HCT116 (cell line): ENCODE data around the gene ITPR1. TPM values are rescaled to one million over a fixed set of nuclear protein-coding genes. Genes with fewer than 3 reads are reported as not detected.

Experiments used
- ATAC-seq: fragments of 200-7000 bp; cut with Tn5 transposase; 2 replicates; pipeline ENCODE4 v1.9.1; 2020; ENCODE audit warnings: mild to moderate bottlenecking, moderate library complexity
- BruUV-seq: library from RNA; stranded (reverse); fragments of 400-500 nt; replicated peaks from 2 replicates; lab custom pipeline; 2021; lab: Mats Ljungman, UMichigan
- CTCF ChIA-PET: fragments of 300-600 bp; sonication (Branson Sonifier 250); formaldehyde crosslinking; loops from one replicate; lab custom pipeline; 2021; ENCODE audit warnings: antibody characterized with exemption; lab: Charles Lee
- POLR2A ChIA-PET: fragments of 300-600, 350-600 bp; sonication (Branson Sonifier 250); formaldehyde crosslinking; loops from one replicate; lab custom pipeline; 2021; ENCODE audit warnings: antibody characterized with exemption; lab: Charles Lee
- RAD21 ChIA-PET, 2 experiments: fragments of 300-600 bp; sonication (Branson Sonifier 250); formaldehyde crosslinking; loops; one replicate each; lab custom pipeline; 2023; ENCODE audit warnings: low total read pairs in 2 of 2; ENCODE audit not compliant: uncharacterized antibody in 2 of 2, unreplicated experiment in 2 of 2, low non-redundant PET in 1 of 2; lab: Charles Lee
- DNase-seq: peaks from one replicate; pipeline ENCODE4 v3.0.0-alpha.2; 2010; ENCODE audit warnings: low read depth, low spot score
- H2AFZ ChIP-seq: fragments of 200-600 bp; shearing (Covaris generic), sonication (generic); 2 replicates; pipeline ENCODE4 v1.6.1; 2017; ENCODE audit warnings: low read depth, mixed run types, mixed read lengths, antibody characterized with exemption, low read length; ENCODE audit not compliant: poor library complexity, severe bottlenecking
- H3K27ac ChIP-seq: 2 replicates; pipeline ENCODE4 v1.5.1; 2012; ENCODE audit warnings: low read depth, low read length
- H3K27me3 ChIP-seq: fragments of 200-600 bp; sonication (generic); 2 replicates; pipeline ENCODE4 v1.6.1; 2016; ENCODE audit warnings: mixed run types, low read length, mixed read lengths; ENCODE audit not compliant: insufficient read depth
- H3K36me3 ChIP-seq, 2 experiments: fragments of 200-500 bp in 1 of 2; fragments of 200-600 bp in 1 of 2; sonication (Bioruptor generic) in 1 of 2; sonication (generic) in 1 of 2; 2 replicates each; pipeline versions ENCODE4 v1.5.1 to v1.6.1; 2014 to 2016; ENCODE audit warnings: low read length in 2 of 2, inconsistent platforms in 1 of 2, mixed read lengths in 1 of 2, mixed run types in 1 of 2; ENCODE audit not compliant: insufficient read depth in 2 of 2, control insufficient read depth in 1 of 2
- H3K4me1 ChIP-seq, 2 experiments: fragments of 200-600 bp in 1 of 2; sonication (generic) in 1 of 2; 2 replicates each; pipeline versions ENCODE4 v1.5.1 to v1.6.1; 2012 to 2017; ENCODE audit warnings: low read length in 2 of 2, inconsistent platforms in 1 of 2, mild to moderate bottlenecking in 1 of 2, mixed read lengths in 1 of 2, mixed run types in 1 of 2, moderate library complexity in 1 of 2; ENCODE audit not compliant: insufficient read depth in 2 of 2, control insufficient read depth in 1 of 2
- H3K4me2 ChIP-seq: fragments of 200-600 bp; sonication (generic); 2 replicates; pipeline ENCODE4 v1.6.1; 2017; ENCODE audit warnings: mixed run types, low read length, mixed read lengths
- H3K4me3 ChIP-seq, 2 experiments: fragments of 200-600 bp in 1 of 2; sonication (generic) in 1 of 2; replicated peaks in 1 of 2; 2 replicates each; pipeline ENCODE4 v1.5.1; 2011 to 2016; ENCODE audit warnings: low read length in 2 of 2, control low read depth in 1 of 2, low read depth in 1 of 2, mild to moderate bottlenecking in 1 of 2, mixed read lengths in 1 of 2, mixed run types in 1 of 2
- H3K79me2 ChIP-seq: fragments of 200-600 bp; sonication (generic); 2 replicates; pipeline ENCODE4 v1.6.1; 2017; ENCODE audit warnings: mild to moderate bottlenecking, mixed run types, low read length, moderate library complexity, mixed read lengths; ENCODE audit not compliant: insufficient read depth
- H3K9ac ChIP-seq: fragments of 200-600 bp; sonication (generic); 2 replicates; pipeline ENCODE4 v1.6.1; 2016; ENCODE audit warnings: low read length, mixed read lengths
- H3K9me2 ChIP-seq: fragments of 200-600 bp; sonication (generic), shearing (Covaris generic); 2 replicates; pipeline ENCODE4 v1.6.1; 2017; ENCODE audit warnings: mixed run types, mild to moderate bottlenecking, moderate library complexity; ENCODE audit not compliant: insufficient read depth
- H3K9me3 ChIP-seq, 2 experiments: fragments of 200-500 bp in 1 of 2; fragments of 200-600 bp in 1 of 2; sonication (Bioruptor generic) in 1 of 2; sonication (generic) in 1 of 2; 2 replicates each; pipeline ENCODE4 v1.6.1; 2014 to 2017; ENCODE audit warnings: low read length in 2 of 2, mixed read lengths in 2 of 2, inconsistent platforms in 1 of 2, low read depth in 1 of 2, mild to moderate bottlenecking in 1 of 2, mixed run types in 1 of 2, moderate library complexity in 1 of 2; ENCODE audit not compliant: control insufficient read depth in 1 of 2, insufficient read depth in 1 of 2
- H4K20me1 ChIP-seq: fragments of 200-600 bp; sonication (generic), shearing (Covaris generic); 2 replicates; pipeline ENCODE4 v1.6.1; 2017; ENCODE audit warnings: mixed run types, mild to moderate bottlenecking, moderate library complexity; ENCODE audit not compliant: insufficient read depth
- ATF3 ChIP-seq: IDR thresholded peaks from 2 replicates; pipeline ENCODE4 v1.6.1; 2012
- CBX3 ChIP-seq: IDR thresholded peaks from 2 replicates; pipeline ENCODE4 v1.6.1; 2012; ENCODE audit warnings: low read depth
- EGR1 ChIP-seq: IDR thresholded peaks from 2 replicates; pipeline ENCODE4 v1.6.1; 2012; ENCODE audit warnings: low read depth
- ELF1 ChIP-seq: IDR thresholded peaks from 2 replicates; pipeline ENCODE4 v1.6.1; 2012; ENCODE audit warnings: low read depth, borderline replicate concordance
- EZH2 ChIP-seq: fragments of 200-600 bp; sonication (generic); IDR thresholded peaks from 2 replicates; pipeline ENCODE4 v1.6.1; 2017; ENCODE audit warnings: antibody characterized with exemption, mixed run types
- EZH2phosphoT487 ChIP-seq: fragments of 200-600 bp; IDR thresholded peaks from 2 replicates; pipeline ENCODE4 v1.6.1; 2018; ENCODE audit warnings: antibody characterized with exemption, borderline replicate concordance
- JUND ChIP-seq: IDR thresholded peaks from 2 replicates; pipeline ENCODE4 v1.6.1; 2012
- POLR2A ChIP-seq: IDR thresholded peaks from 2 replicates; pipeline ENCODE4 v1.7.0; 2011; ENCODE audit warnings: borderline replicate concordance; ENCODE audit not compliant: insufficient read depth, insufficient read length; ENCODE audit errors: extremely low read depth
- POLR2AphosphoS5 ChIP-seq: IDR thresholded peaks from 2 replicates; pipeline ENCODE4 v1.6.1; 2011; ENCODE audit warnings: mild to moderate bottlenecking, low read depth, low read length, moderate library complexity
- RAD21 ChIP-seq: IDR thresholded peaks from 2 replicates; pipeline ENCODE4 v1.6.1; 2012; ENCODE audit warnings: low read depth, mild to moderate bottlenecking
- REST ChIP-seq: IDR thresholded peaks from 2 replicates; pipeline ENCODE4 v1.6.1; 2012; ENCODE audit warnings: low read depth
- SIN3A ChIP-seq: IDR thresholded peaks from 2 replicates; pipeline ENCODE4 v1.6.1; 2012; ENCODE audit warnings: low read depth
- TCF7L2 ChIP-seq: IDR thresholded peaks from 2 replicates; pipeline ENCODE4 v1.7.0; 2011; ENCODE audit warnings: borderline replicate concordance, inconsistent platforms; ENCODE audit not compliant: insufficient read depth, insufficient read length; ENCODE audit errors: extremely low read depth
- YY1 ChIP-seq: IDR thresholded peaks from 2 replicates; pipeline ENCODE4 v1.6.1; 2011; ENCODE audit warnings: low read length, low read depth, moderate library complexity, mild to moderate bottlenecking; ENCODE audit not compliant: insufficient replicate concordance; ENCODE audit errors: extremely low read depth
- ZBTB33 ChIP-seq: IDR thresholded peaks from 2 replicates; pipeline ENCODE4 v1.6.1; 2011; ENCODE audit warnings: mild to moderate bottlenecking, low read length, moderate library complexity; ENCODE audit not compliant: insufficient replicate concordance; ENCODE audit errors: extremely low read depth
- ZFX ChIP-seq: fragments of 450-650 bp; IDR thresholded peaks from 2 replicates; pipeline ENCODE4 v1.6.1; 2017
- ZNF274 ChIP-seq: fragments of 200-500 bp; sonication (Bioruptor generic); IDR thresholded peaks from 2 replicates; pipeline ENCODE4 v1.6.1; 2014; ENCODE audit warnings: mild to moderate bottlenecking, low read depth, low read length, inconsistent platforms
- intact Hi-C: fragments of 100-400 bp; cut with micrococcal nuclease; formaldehyde crosslinking; loops from 2 replicates; pipeline ENCODE4 v1.10.0; 2022
- total RNA-seq: library from RNA; stranded (reverse); gene quantifications from one replicate; pipeline ENCODE4 v1.2.1, GENCODE V29; 2021; ENCODE audit not compliant: unreplicated experiment

Gene ITPR1
- total RNA-seq, 1 experiment from 2014 or later = 9.2 TPM

GRCh38 chr3:4795905-4796304, 302.8 kb downstream of the ITPR1 start (continued):
- TF ChIP-seq JUND = no peak
- no peak for TF ChIP-seq ZBTB33
- no peak for TF ChIP-seq POLR2AphosphoS5
- no peak for TF ChIP-seq POLR2A

GRCh38 chr3:4797201-4797705, 304.1 kb downstream of the ITPR1 start:
- H3K9ac ChIP-seq = no peak overlapping the region
- no TSS peak for BruUV-seq
- intact Hi-C loops = no loop called here
- TF ChIP-seq YY1 (no peak), ZFX (no peak), EZH2 (no peak), ZBTB33 (no peak), JUND (no peak), ATF3 (no peak), CBX3 (no peak), SIN3A (no peak), RAD21 (no peak), ELF1 (no peak), EZH2phosphoT487 (no peak), ZNF274 (no peak), TCF7L2 (no peak), EGR1 (no peak), REST (no peak)

More at GRCh38 chr3:4797201-4797705, 304.1 kb downstream of the ITPR1 start:
- no peak overlapping the region for H3K4me3 ChIP-seq
- ChIA-PET RAD21 (no interaction called here), POLR2A (no interaction called here), CTCF (no interaction called here)
- H3K36me3 ChIP-seq = no peaks in the 10 kb centered on the region
- peaks cover 4% of the 10 kb centered on the region; the same call in 1 of the 2 replicates for H3K27me3 ChIP-seq
- no peaks in the 10 kb centered on the region for H3K9me3 ChIP-seq
- H2AFZ ChIP-seq = no peak overlapping the region
- H3K9me2 ChIP-seq = no peaks in the 10 kb centered on the region
- DNase-seq (no peak), ATAC-seq (no peak)
- H4K20me1 ChIP-seq = no peaks in the 10 kb centered on the region
- no peaks in the 10 kb centered on the region for H3K79me2 ChIP-seq
- H3K27ac ChIP-seq = no peak overlapping the region
- H3K4me1 ChIP-seq = no peaks in the 10 kb centered on the region
- no peak overlapping the region for H3K4me2 ChIP-seq
